Epithelial cell of esophagus (primary cell): ENCODE data around the gene CACNG7.
A peak's percentile ranks its signal among the peaks of the same experiment; 100 is the strongest.

Experiments used
- DNase-seq: peaks from one replicate; pipeline ENCODE4 v3.0.0; 2010; ENCODE audit warnings: low read depth
- H3K4me3 ChIP-seq: 2 replicates; pipeline ENCODE4 v1.5.1; 2011; ENCODE audit warnings: mild to moderate bottlenecking, low read length, control low read depth
- CTCF ChIP-seq: IDR thresholded peaks from 2 replicates; pipeline ENCODE4 v1.5.1; 2011; ENCODE audit warnings: low read depth, mild to moderate bottlenecking, low read length, control low read depth, inconsistent platforms; ENCODE audit not compliant: insufficient read depth; ENCODE audit errors: missing control alignments

Gene CACNG7

GRCh38 chr19:53977991-53978731, 69.1 kb downstream of the CACNG7 start:
- TF ChIP-seq CTCF = no peak
- H3K4me3 ChIP-seq = no peak overlapping the region
- DNase-seq = peak; percentile 40

GRCh38 chr19:53978975-53979801, 70.1 kb downstream of the CACNG7 start:
- no peak overlapping the region for H3K4me3 ChIP-seq
- DNase-seq = no peak
- no peak for TF ChIP-seq CTCF

DNA sequence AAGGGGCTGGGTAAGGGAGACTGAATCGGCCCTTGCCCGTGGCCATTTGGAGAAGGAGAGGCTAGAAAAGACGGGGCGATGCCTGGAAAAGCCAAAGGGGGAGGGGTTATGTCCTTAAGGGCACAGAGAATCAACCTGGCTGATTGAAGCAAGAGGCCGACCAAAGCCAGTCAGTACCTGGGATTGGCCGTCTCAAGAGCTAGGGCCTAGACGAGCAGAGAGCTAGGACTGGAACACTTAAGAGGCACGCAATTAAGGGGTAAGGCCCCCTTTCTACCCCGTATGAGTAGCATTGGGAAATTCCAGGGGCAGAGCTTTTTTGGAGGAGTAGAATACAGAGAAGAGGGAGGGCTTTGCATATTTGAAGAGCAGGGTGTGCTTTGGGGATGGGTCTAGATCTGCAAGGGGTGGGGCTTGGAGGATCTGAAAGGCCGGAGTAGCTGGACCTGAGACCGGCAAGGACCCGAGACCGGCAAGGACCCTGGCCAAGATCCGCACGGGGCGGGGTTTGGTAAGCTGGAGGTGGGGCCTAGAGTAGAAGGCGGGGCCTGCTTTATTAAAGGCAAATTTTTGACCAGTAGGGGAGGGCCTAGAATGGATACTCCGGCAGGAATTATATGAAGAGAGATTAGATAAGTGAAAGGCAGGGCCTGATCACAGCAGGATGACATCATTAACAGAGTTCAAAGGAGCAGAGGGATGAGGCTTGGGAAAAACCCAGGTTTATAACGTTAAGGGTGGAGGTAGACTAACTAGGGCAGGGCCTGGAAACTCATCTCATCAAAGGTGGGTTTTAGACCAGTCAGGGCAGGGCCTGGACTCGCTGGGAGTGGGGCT, 71.7 kb downstream of the CACNG7 start:
- no peak for DNase-seq
- H3K4me3 ChIP-seq = no peak overlapping the region
- no peak for TF ChIP-seq CTCF

- no peak for DNase-seq
- no peak for TF ChIP-seq CTCF
- H3K4me3 ChIP-seq = no peak overlapping the region
These were observed 72.4 kb downstream of the CACNG7 start for GRCh38 chr19:53981376-53981951.

DNA sequence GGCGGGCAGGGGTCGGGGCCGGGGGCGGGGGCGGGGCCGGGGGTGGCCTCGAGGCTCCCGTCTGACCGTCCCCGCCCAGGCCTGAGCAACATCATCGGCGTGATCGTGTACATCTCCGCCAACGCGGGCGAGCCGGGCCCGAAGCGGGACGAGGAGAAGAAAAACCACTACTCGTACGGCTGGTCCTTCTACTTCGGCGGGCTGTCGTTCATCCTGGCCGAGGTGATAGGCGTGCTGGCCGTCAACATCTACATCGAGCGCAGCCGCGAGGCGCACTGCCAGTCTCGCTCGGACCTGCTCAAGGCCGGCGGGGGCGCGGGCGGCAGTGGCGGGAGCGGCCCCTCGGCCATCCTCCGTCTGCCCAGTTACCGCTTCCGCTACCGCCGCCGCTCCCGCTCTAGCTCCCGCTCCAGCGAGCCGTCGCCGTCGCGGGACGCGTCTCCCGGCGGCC, 72.9 kb downstream of the CACNG7 start:
- no peak for TF ChIP-seq CTCF
- no peak overlapping the region for H3K4me3 ChIP-seq
- DNase-seq = no peak

DNA sequence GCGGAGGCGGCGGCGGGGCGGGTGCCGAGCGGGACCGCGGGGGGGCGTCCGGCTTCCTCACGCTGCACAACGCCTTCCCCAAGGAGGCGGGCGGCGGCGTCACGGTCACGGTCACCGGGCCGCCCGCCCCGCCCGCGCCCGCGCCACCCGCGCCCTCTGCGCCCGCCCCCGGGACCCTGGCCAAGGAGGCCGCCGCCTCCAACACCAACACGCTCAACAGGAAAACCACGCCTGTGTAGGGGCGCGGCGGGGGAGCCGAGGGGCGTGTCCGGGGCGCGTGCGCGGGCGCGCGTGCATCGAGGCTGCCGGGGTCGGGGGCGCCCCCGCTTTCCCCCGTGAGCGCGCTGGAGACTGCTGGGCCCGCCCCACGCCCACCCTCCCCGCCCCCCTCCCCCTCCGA, 73.5 kb downstream of the CACNG7 start:
- H3K4me3 ChIP-seq = no peak overlapping the region
- no peak for DNase-seq
- no peak for TF ChIP-seq CTCF
